HG03439 (cell line): ENCODE measurements around the gene TEAD1.
"Not testable (repeated sequence)": the region's sequence is repeated elsewhere in the genome, so short reads cannot be mapped to it uniquely, and the experiment has no call there.

Experiments used
- ATAC-seq: cut with Tn5 transposase; IDR thresholded peaks from one replicate; pipeline ENCODE4 v1.9.1; 2021; ENCODE audit warnings: mild to moderate bottlenecking, moderate library complexity; ENCODE audit not compliant: unreplicated experiment

Gene TEAD1

DNA sequence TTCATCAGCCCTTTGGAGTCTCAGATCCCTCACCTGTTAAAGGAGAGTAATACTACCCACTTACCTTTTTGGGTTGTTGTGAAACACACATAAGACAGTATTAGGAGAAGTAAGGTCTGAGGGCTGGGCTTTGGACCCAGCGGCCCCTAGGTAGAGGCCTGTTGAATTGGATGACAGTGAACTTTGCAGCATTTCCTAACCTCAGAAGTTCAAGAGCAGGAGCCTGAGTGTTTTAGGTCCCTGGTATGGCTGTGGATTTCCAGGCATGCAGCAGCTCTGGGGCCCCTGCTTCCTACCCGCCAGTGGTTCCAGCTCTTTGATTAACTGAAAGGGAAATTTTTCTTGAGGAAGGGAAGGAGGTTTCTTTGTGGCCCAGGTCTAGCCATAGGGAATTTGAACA is 58.9 kb downstream of the TEAD1 start:
- ATAC-seq = no peak

DNA sequence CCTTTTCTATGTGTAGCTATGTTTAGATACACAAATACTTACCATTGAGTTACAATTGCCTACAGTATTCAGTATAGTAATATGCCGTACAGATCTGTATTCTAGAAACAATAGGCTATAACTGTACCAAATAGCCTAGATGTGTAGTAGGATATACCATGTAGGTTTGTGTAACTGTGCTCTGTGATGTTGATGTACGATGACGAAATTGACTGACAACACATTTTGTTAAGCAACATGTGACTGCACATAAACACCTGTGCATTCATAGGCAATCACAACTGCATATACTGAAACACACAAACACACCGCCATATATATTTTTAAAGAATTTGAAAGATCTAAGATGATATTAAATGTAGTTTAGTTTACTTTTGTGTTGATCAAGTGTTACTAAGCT is 60.4 kb downstream of the TEAD1 start:
- no peak for ATAC-seq

DNA sequence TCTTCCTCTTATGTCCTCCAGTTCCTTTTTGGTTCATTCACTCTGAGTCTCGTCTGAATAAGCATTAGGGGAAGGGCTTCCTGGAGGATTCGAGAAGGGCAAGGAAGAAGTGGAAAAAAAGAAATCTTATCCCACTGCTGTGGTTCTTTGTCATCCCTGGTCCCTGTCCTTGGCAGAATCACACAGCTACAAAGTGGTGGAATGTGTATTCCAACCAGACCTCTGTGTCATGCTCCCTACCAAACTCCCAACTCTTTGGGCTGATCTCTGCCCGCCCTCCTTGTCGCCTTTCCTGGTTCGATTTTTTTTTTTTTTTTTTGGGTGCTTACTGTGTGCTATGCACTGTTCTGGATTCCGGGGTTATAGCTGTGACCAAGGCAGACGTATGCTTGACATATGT is 61.0 kb downstream of the TEAD1 start:
- ATAC-seq = no peak

DNA sequence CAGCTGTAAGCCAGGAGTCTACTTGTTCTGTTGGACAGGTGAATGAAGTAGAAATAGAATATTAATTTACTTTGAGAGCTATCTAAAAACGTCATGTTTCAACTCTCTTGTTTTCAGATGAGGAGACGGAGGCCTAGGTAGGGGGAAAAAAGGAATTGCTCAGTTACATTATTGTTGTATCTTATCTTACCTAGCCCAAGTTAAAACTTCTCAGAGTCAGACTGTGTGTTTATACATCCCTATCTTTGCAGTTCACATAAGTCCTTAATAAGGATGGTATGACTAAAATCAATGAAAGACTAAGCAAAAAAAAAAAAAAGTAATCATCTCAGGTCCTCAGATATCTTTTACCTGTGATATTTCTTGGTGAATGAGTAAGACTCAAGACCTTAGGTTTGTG is 62.8 kb downstream of the TEAD1 start:
- no peak for ATAC-seq

DNA sequence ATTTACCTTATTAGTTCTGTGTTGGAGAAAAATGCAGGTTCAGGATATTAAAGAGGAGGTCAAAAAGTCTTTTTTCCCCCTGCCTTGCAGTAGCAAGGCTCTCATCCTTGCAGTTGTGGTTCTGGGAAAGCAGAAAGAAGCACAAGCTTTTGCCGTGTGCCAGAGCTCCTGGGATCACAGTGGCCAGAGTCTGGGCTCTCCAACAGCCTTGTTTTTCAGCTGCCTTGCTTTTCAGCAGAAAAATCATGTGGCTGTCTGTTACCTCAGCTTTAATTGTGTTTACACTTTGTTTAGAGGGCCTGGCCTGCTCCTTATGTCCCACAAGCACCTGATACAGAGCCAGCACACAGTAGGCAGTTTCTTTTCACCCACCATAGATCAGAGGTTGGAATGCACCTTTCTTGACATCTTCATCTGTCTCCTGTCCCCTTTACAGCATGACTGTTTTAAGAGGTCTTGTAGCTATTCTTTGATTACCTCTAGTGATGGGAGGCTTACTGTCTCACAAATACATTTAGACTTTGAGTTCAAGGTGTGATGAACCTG is 67.5 kb downstream of the TEAD1 start:
- ATAC-seq = no peak

DNA sequence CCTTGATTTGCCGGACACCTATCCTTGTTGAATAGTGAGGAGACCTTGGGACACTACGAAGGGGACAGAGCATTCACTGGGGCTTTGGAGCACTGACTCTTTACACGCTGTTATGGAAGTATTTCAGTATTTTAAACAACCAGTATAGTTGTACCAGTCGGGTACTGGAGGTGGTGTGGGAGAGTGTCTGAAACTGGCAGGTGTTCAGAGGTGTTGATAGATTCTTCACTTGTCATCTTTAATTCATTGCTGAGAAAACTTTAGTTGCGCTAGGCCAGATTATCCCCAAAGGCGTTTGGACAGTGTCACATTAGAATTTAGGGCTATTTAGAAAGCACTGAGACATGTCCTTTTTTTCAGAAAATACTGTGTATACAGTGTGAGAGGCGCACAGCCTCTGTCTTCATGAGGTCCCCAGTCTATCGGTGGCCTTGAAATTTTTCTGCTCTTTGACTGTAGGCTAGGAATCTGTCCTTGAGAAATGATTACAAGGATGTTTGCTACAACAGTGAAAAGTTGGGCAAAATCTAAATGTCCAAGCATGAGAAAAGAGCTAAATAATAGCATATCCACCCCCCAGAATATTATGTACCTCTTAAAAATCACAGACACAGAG is 69.7 kb downstream of the TEAD1 start:
- no peak for ATAC-seq

DNA sequence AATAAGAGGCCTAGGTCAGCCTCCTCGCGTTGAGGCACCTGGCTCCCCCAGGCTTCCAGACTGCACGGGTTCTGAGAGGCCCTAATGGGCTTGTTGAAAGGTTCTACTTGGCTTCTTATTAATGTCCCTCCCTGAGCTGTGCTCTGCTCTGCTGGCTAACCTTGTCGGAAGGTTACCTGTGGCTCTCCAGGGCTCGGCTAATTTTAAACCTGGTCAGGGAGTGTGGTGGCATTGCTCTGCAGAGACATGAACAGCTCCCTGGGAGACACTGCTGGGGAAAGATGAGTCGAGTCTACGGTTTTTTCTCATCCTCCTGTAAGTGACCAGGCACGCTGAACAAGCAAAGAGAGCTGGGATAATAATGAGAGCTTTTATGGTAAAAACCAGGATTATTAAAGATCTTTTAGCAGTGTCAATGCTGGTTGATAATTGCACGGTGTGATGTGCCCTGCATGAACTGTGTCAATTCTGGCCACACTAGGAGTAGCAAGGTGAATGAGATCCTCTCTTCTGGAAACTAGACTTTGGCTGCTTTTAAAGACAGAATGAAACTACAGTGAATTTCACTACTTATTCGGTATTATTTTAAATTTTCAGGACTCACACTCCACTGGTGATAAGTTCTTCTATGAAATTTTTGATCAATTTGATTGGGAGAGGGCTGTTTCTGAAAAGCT is 70.7 kb downstream of the TEAD1 start:
- no peak for ATAC-seq

DNA sequence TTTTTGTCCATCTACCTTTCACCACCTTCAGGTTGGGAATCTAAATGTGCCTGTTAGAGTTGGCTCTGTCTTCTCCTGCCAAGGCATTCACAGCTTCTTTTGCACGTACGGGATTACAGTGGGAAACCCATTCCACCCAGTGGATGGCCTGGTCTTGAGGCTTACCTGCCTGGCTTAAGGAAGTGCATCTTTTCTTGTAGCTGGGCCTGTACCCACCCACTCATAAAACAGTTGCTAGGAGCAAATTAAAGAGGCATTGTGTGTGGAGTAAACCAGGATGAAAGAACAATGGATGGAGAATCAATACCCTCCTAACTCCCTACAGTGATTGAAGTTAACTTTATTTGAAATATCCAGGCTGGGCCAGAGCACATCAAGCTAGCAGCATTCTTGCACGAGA is 71.6 kb downstream of the TEAD1 start:
- no peak for ATAC-seq

DNA sequence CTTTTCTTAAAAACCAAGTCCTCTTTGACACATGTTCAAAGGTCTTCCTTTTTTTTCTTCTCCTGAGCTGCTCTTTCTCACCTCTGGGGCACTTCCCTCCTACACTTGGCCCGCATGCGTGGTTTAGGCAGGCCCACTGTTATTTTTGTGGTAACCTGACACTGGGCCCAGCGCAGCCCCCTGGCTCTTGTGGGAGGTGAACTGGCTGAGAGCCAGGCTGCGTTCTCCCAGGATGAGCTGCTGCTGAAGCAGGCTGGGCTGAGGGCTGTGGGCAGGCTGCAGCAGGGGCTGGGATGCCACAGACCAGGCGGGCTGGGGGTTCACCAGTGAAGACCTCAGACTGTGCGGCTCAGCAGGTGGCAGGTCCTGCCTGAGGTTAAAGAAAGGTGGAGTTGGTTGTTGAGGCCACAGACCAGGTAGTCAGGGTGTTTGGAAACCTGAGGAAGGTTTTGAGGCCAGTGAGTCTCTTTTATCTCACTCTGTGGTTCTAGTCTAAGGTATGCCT is 72.4 kb downstream of the TEAD1 start:
- ATAC-seq = no peak

DNA sequence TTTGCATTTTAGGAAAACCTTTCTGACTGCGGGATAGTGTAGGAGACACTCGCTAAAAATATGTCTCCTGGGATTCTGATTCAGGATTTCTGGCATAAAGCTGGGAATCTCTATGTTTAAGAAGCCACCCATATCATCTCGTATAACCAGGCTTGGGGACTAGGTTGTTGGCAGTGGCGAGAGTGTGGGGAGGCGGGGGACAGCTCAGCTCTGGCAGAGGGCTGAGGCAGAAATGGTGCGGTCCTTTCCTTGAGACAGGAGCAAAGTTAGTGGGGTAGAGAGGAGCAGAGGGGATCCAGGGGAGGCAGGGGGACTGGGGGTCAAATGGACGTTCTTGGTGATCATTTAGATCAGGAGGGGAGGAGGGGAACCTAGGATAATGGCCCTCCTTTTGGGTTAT is 74.3 kb downstream of the TEAD1 start:
- no peak for ATAC-seq

DNA sequence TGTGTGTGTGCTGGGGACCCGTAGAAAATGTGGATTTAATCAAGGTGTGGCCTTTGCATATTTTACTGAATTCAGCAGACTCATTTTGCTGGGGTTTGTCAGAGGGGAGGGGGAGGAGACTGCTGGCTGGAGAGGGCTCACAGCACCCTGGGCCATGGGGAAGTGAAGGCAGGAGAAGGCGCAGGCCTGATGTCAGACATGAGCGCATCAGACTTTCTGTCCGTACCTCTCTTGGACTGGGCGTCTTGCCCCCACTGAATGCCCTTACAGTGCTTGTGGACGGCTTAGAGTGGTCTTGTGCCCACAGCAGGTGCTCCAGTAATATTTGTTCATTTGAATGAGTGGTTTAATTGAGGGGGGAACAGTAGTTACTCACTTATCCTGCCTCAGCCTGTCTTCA is 75.2 kb downstream of the TEAD1 start:
- no peak for ATAC-seq

DNA sequence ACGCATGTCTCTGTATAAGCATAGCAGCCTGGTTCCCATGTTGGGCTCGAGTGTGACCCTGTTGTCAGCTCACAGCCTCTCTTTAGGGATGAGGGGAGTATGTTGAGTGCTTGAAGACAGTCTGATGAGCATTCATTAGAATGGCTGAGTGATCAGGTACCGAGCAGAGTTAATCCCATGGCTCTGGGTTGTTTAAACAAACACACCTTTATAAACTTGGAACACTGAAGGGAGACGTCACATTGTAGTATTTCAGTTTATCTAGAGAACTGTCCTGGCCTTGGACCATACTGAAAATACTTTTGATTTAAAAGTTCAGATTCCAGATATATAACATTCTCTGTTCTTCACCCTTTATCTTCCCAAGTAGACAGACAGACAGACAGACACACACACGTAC is 76.0 kb downstream of the TEAD1 start:
- no peak for ATAC-seq

DNA sequence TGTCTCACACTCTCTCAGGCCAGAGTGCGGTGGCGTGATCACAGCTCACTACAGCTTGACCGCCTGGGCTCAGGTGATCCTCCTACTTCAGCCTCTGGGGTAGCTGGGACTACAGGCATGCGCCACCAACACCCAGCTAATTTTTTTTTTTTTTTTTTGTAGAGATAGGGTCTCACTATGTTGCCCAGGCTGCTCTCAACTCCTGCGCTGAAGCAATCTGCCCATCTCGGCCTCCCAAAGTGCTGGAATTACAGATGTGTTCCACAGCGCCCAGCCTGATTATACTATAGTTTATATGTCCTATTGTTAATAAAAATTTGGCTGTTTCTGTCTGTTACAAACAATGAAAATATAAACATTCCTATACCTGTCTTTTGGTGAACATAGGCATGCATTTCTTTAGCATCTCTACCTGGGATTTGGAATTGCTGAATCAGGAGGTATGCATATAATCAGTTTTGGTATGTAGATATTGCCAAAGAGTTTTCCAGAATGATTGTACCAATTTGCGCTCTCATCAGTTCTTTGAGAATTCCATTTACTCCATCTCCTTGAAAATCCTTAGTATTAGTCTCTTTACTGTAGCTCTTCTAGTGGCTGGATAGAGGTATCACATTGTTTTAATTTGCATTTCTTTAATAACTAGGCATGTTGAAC is 78.8 kb downstream of the TEAD1 start:
- ATAC-seq = no peak

DNA sequence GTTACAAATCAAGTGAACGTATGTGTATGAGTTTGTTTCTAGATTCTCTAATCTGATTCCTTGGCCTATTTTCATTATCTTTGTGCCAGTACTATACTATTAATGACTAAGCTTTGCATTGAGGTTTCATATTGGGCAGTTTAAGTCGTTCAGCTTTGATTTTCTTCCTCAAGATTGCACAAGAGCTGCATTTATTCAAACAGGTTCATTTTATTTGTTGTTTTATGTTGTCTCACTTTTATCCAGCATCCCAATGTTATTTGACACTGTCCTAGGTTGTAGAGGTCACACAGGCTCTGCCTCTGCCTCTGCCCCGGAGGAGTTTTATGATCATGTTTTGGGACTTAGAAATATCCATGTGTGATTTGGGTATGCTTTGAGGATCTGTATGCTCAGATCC is 79.8 kb downstream of the TEAD1 start:
- no peak for ATAC-seq

DNA sequence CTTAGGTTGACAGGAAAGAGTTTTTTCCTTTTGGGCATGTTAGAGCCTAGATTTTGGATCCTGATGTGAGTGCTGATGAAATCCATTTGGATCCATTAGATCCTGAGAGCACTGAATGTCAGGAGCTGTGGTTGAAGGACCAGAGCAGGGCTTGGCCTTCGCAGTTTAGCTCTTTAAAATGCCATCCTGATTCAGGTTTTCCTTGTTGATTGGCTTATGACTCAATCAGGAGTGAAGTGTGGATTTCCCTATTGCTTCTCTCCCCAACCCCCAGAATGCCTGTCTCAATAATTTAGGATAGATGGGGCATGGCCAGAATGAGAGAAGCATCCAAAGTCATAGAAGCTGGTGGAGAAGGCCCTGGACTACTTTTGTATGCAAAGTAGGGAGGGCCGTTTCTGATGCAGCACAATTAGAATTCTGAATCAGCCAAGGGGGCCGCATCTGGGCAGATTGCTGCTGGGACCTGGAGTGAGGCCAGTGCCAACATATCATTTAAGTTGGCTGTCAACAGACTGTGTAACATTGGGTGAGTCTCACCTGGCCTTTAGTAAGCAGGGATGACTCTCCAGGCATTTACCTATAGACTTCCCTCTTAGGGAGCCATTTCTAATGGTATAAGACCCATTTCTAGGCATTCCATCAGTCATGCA is 80.5 kb downstream of the TEAD1 start:
- no peak for ATAC-seq

DNA sequence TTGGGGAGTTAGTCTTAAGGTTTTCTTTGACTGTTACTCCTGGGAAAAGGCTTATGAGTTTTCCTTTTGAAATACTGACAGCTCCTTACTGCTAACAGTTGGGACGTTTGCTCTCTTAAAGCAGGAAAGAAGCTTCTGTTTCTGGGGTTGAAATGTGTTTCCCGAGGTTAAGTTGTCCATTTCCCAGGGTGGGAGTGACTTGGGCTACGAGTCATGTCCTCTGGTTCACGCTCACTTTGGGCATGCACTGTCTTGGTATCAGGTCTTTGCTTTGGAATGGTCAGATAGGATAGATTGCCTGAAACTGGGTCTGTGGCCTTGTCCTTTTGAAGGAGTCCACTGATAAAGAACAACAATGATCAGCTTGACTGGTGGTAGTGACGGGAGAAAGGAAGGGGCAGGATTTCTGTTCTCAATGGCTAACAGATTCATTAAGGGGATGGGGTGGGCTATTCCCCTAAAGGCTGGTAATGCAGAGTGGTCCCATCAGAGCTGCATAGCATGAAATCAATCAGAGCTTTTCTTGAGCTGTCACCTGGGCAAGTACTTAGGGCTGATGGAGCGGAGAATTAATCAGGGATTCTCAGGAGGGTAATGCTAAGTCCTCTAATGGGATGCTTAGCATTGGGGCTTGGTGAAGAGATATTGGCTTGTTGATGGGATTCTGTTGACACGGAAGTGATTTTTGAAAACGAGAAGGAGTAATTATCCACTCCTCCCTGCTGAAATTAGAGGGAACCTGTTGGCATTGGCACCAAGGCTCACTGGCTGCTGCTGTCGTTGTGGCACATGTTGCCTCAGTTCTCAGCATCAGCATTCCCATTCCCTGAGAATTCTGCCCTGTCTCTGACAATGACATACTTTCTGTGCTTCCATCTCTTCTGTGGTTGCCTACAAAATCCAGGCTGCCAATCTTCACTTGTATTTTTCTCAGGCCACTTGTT is 81.6 kb downstream of the TEAD1 start:
- ATAC-seq = no peak

DNA sequence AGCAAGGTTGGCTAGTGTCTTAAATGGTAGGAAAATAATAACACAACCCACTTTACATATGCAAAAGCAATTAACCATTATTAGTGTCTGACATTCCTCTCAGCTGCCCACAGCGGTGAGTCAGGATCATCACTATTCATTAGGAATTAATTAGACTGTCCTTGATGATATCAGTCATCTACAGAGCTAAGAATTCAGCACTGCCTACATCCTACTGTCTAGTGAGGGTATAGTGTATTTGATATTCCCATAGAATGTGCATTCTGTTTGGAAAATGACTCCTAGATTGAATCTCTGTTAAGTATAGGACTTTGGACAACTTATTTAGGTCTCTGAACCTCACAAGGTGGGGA is 82.2 kb downstream of the TEAD1 start:
- no peak for ATAC-seq

DNA sequence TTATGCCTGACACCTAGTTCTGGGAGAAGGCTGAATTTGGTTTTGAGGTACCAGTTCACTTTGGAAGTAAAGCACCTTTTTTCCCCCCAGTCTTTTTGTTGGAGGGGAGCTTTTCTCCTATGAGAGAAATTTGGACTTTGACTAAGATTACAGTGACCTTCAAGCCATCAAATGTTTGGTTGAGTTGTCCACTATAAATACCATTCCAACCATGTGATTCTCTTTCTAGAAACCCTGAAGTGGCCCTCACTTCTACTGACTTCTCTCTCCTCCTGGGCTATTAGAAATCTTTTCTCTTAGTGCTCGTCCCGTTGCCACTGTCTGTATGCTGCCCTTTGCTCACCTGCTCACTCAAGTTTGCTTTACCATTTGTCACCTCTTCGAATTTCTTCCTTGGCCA is 82.6 kb downstream of the TEAD1 start:
- ATAC-seq = no peak

DNA sequence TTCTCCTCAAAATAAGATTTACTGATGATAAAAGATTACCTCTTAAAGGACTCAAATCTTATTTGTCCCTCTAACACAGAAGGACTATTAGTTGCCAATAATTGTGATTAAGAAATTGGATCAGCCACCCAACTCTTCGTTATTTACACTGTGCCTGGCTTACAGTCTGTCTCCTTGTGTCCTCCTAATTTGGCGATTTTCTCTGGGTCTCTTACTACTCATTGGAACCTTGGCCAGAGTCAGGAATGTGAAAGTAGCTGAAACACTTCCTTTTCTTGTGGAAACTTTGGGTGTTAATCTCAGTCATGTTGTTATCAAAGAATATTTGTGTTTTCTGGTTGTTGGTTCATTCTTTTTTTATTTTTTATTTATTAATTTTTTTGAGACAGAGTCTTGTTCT is 83.2 kb downstream of the TEAD1 start:
- ATAC-seq = no peak

DNA sequence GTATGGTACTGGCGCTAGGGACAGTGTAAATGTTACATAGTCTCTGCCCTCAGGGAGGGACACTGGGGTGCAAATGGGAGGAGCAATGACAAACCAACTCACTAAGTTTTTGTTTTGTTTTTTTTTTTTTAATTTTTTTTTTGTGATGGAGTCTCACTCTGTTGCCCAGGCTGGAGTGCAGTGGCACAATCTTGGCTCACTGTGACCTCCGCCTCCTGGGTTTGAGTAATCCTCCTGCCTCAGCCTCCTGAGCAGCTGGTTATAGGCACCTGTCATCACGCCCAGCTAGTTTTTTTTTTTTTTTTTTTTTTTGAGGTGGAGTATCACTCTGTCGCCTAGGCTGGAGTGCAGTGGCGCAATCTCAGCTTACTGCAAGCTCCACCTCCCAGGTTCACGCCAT is 83.9 kb downstream of the TEAD1 start:
- not testable (repeated sequence) for ATAC-seq

DNA sequence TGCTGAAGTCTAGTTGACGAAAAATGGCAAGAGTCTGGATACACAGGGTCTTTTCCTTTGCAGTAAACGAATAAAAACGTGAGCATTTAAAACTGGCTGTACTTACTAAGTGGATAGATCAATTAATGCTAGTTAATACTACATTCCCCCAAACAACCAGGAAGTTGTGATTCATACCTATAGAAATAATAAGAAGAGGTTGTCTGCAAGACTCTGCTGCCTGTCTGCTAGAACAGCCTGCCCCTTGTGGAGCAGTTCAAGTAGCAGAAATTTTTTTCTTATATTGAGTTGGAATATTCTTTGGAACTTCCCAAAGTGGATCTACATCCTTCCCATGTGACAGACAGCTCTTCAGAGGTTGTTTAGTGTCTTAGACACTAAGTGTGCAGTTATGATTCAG is 86.8 kb downstream of the TEAD1 start:
- ATAC-seq = no peak
